Astrocyte (in vitro differentiated cells and primary cell): Measurements from ENCODE around the gene DZIP1. TPM values are rescaled to one million over a fixed set of nuclear protein-coding genes. Genes with fewer than 3 reads are reported as not detected.

Experiments
- DNase-seq: peaks from one replicate; pipeline ENCODE4 v3.0.0-alpha.2; 2010; ENCODE audit warnings: low read depth
- FAIRE-seq: peaks from 2 replicates; lab custom pipeline; 2011; peaks lifted over from hg19 to GRCh38; lab: Jason Lieb, UNC
- H2AFZ ChIP-seq: 2 replicates; pipeline ENCODE4 v1.6.0; 2012; ENCODE audit warnings: low read depth, low read length, inconsistent platforms
- H3K27ac ChIP-seq: 2 replicates; pipeline ENCODE4 v1.5.1; 2011; ENCODE audit warnings: low read depth, low read length, inconsistent platforms
- H3K27me3 ChIP-seq: 2 replicates; pipeline ENCODE4 v1.6.0; 2011; ENCODE audit warnings: low read length, inconsistent platforms; ENCODE audit not compliant: insufficient read depth
- H3K36me3 ChIP-seq: 2 replicates; pipeline ENCODE4 v1.5.1; 2011; ENCODE audit warnings: low read length, inconsistent platforms; ENCODE audit not compliant: insufficient read depth
- H3K4me1 ChIP-seq: 2 replicates; pipeline ENCODE4 v1.5.1; 2011; ENCODE audit warnings: low read length, inconsistent platforms; ENCODE audit not compliant: insufficient read depth
- H3K4me2 ChIP-seq: 2 replicates; pipeline ENCODE4 v1.6.0; 2012; ENCODE audit warnings: low read length, inconsistent platforms
- H3K4me3 ChIP-seq: 2 replicates; pipeline ENCODE4 v1.5.1; 2011; ENCODE audit warnings: low read depth, mild to moderate bottlenecking, low read length, inconsistent platforms; ENCODE audit not compliant: insufficient read depth
- H3K79me2 ChIP-seq: 2 replicates; pipeline ENCODE4 v1.6.0; 2012; ENCODE audit warnings: mild to moderate bottlenecking, low read length, inconsistent platforms; ENCODE audit not compliant: insufficient read depth
- H3K9ac ChIP-seq: 2 replicates; pipeline ENCODE4 v1.6.0; 2012; ENCODE audit warnings: mild to moderate bottlenecking, low read length, inconsistent platforms
- H3K9me3 ChIP-seq: 2 replicates; pipeline ENCODE4 v1.5.1; 2012; ENCODE audit warnings: low read depth, mild to moderate bottlenecking, low read length, inconsistent platforms; ENCODE audit not compliant: insufficient read depth
- H4K20me1 ChIP-seq: 2 replicates; pipeline ENCODE4 v1.6.0; 2012; ENCODE audit warnings: low read length, inconsistent platforms; ENCODE audit not compliant: insufficient read depth
- H3K27ac Mint-ChIP-seq: one replicate; pipeline ENCODE4 v1.8.0; 2021; ENCODE audit warnings: mild to moderate bottlenecking, mixed read lengths; ENCODE audit not compliant: unreplicated experiment
- H3K27me3 Mint-ChIP-seq: one replicate; pipeline ENCODE4 v1.8.0; 2021; ENCODE audit warnings: low read depth, mixed read lengths; ENCODE audit not compliant: unreplicated experiment
- H3K36me3 Mint-ChIP-seq: one replicate; pipeline ENCODE4 v1.8.0; 2021; ENCODE audit warnings: low read depth, mixed read lengths; ENCODE audit not compliant: unreplicated experiment
- H3K4me1 Mint-ChIP-seq: one replicate; pipeline ENCODE4 v1.8.0; 2021; ENCODE audit warnings: low read depth, mixed read lengths; ENCODE audit not compliant: unreplicated experiment
- H3K4me3 Mint-ChIP-seq: one replicate; pipeline ENCODE4 v1.8.0; 2021; ENCODE audit warnings: mild to moderate bottlenecking, moderate library complexity, mixed read lengths; ENCODE audit not compliant: unreplicated experiment
- H3K9me3 Mint-ChIP-seq: one replicate; pipeline ENCODE4 v1.8.0; 2021; ENCODE audit warnings: mild to moderate bottlenecking, mixed read lengths; ENCODE audit not compliant: unreplicated experiment
- CTCF ChIP-seq: IDR thresholded peaks from 2 replicates; pipeline ENCODE4 v1.5.1; 2011; ENCODE audit warnings: low read depth, mild to moderate bottlenecking, inconsistent platforms, low read length, moderate library complexity; ENCODE audit not compliant: insufficient read depth
- EZH2 ChIP-seq: IDR thresholded peaks from 2 replicates; pipeline ENCODE4 v1.6.1; 2012; ENCODE audit warnings: mild to moderate bottlenecking, low read length, inconsistent platforms; ENCODE audit not compliant: insufficient read depth
- total RNA-seq: library from RNA; stranded (reverse); gene quantifications from 2 replicates; pipeline ENCODE4 v1.2.1, GENCODE V29; 2021

Gene DZIP1
- total RNA-seq, 1 donor from 2014 or later = 52.4 TPM

DNA sequence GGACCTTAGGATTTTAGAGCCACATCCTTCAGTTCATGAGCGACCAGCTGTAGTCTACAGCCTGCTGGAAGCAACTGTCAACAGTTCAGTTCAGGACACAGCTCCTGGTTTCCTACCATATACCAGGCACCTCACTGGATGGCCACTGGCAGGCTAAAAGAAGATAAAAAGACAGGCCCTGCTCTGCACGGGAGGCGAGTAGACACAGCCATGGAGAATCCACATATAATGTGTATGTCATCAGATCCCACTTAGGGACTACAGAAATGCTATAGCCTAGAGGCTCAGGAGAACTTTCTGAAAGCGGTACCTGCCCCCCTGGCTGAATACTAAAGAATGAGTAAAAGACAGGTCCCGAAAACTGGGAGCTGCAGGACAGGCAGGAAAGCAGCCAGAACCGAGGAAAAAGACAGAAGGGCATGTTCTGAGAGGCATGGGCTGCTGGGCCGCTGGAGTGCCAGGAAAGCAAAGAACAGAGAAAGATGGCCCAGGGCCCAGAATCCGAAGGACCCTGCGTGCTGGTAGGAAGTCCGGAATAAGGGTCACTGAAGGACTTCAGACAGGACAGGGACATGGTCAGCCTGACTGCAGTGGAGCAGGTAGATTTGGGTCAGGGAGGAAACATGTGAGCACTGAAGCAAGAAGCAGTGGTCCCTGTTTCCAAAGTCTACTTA is 23.5 kb downstream of the DZIP1 start:
- H3K27me3 Mint-ChIP-seq = no peaks in the 10 kb centered on the region
- Histone ChIP-seq H3K4me3 (no peak overlapping the region), H2AFZ (no peak overlapping the region), H3K4me1 (no peaks in the 10 kb centered on the region), H4K20me1 (peaks cover 28% of the 10 kb centered on the region), H3K4me2 (no peak overlapping the region), H3K36me3 (peaks cover 53% of the 10 kb centered on the region), H3K27ac (no peak overlapping the region), H3K79me2 (no peaks in the 10 kb centered on the region), H3K27me3 (no peaks in the 10 kb centered on the region), H3K9me3 (no peaks in the 10 kb centered on the region), H3K9ac (no peak overlapping the region)
- H3K4me1 Mint-ChIP-seq = peaks cover 14% of the 10 kb centered on the region
- TF ChIP-seq CTCF = no peak
- TF ChIP-seq EZH2 = no peak
- H3K4me3 Mint-ChIP-seq = no peak overlapping the region
- peaks cover 20% of the 10 kb centered on the region for H3K36me3 Mint-ChIP-seq
- no peak for FAIRE-seq
- DNase-seq = no peak
- H3K27ac Mint-ChIP-seq = no peak overlapping the region
- H3K9me3 Mint-ChIP-seq = no peaks in the 10 kb centered on the region

- Histone ChIP-seq H2AFZ (no peak overlapping the region), H3K4me1 (no peaks in the 10 kb centered on the region), H3K4me3 (no peak overlapping the region), H3K9me3 (no peaks in the 10 kb centered on the region), H3K27me3 (no peaks in the 10 kb centered on the region), H3K79me2 (no peaks in the 10 kb centered on the region), H4K20me1 (peaks cover 33% of the 10 kb centered on the region), H3K4me2 (no peak overlapping the region), H3K9ac (no peak overlapping the region), H3K36me3 (peaks cover 48% of the 10 kb centered on the region), H3K27ac (no peak overlapping the region)
- Mint-ChIP-seq H3K9me3 (no peaks in the 10 kb centered on the region), H3K27me3 (no peaks in the 10 kb centered on the region), H3K4me1 (peaks cover 20% of the 10 kb centered on the region), H3K27ac (no peak overlapping the region), H3K36me3 (peaks cover 18% of the 10 kb centered on the region), H3K4me3 (no peak overlapping the region)
- TF ChIP-seq CTCF = no peak
- no peak for TF ChIP-seq EZH2
- DNase-seq (no peak), FAIRE-seq (no peak)
These were observed 24.3 kb downstream of the DZIP1 start for GRCh38 chr13:95620030-95620824.
